GM12874 (cell line): ENCODE data around the gene GJC2.

Source experiments
- TF ChIP-seq, protein P1 (sequence below): IDR thresholded peaks from 2 replicates; pipeline ENCODE4 v1.5.1; 2011; ENCODE audit warnings: low read depth, mild to moderate bottlenecking, control low read depth, low read length, moderate library complexity; ENCODE audit not compliant: insufficient read depth

GJC2 gene

GRCh38 chr1:228162286-228163006 is 12.7 kb downstream of the GJC2 start:
- TF ChIP-seq, protein P1, sequence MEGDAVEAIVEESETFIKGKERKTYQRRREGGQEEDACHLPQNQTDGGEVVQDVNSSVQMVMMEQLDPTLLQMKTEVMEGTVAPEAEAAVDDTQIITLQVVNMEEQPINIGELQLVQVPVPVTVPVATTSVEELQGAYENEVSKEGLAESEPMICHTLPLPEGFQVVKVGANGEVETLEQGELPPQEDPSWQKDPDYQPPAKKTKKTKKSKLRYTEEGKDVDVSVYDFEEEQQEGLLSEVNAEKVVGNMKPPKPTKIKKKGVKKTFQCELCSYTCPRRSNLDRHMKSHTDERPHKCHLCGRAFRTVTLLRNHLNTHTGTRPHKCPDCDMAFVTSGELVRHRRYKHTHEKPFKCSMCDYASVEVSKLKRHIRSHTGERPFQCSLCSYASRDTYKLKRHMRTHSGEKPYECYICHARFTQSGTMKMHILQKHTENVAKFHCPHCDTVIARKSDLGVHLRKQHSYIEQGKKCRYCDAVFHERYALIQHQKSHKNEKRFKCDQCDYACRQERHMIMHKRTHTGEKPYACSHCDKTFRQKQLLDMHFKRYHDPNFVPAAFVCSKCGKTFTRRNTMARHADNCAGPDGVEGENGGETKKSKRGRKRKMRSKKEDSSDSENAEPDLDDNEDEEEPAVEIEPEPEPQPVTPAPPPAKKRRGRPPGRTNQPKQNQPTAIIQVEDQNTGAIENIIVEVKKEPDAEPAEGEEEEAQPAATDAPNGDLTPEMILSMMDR: no peak

DNA sequence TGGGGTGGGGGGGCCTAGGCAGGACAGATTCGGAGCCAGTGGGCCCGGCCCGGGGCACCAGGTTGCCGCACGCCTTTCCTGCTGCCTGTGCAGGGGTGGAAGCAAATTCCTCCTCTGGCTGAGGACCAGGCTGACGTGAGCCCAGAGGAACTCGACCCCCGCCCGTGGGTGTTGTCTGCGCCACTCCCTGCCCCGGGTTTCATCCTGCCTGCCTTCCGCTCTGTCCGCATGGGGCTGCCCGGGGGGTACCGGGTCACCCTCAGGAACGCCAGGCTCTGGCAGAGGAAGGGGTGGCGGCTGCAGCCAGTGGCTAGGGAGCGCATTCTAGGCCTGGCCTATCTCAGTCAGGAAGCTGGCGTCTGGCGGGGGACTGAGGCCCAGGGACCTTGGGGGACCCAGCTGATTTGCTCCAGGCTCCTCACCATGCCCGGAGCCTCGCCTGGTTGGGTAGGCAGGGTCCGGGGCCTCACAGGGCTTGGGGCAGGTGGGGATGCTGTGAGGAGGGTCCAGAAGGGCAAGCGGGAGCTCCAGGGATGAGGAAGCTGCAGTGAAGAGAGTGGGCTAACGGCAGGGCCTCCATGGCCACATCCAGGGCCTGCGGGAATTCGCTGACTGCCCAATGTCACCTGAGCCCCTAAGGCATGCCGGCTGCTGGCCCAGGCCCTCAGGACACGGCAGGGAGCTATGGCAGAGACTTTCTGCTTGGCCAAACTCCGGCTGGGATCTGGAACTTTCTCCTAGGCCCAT is 13.4 kb downstream of the GJC2 start:
- TF ChIP-seq, protein P1: no peak

- TF ChIP-seq, protein P1: no peak
Measured at GRCh38 chr1:228163776-228164519, 14.2 kb downstream of the GJC2 start.

GRCh38 chr1:228164561-228165371 is 15.0 kb downstream of the GJC2 start:
- TF ChIP-seq, protein P1: no peak

DNA sequence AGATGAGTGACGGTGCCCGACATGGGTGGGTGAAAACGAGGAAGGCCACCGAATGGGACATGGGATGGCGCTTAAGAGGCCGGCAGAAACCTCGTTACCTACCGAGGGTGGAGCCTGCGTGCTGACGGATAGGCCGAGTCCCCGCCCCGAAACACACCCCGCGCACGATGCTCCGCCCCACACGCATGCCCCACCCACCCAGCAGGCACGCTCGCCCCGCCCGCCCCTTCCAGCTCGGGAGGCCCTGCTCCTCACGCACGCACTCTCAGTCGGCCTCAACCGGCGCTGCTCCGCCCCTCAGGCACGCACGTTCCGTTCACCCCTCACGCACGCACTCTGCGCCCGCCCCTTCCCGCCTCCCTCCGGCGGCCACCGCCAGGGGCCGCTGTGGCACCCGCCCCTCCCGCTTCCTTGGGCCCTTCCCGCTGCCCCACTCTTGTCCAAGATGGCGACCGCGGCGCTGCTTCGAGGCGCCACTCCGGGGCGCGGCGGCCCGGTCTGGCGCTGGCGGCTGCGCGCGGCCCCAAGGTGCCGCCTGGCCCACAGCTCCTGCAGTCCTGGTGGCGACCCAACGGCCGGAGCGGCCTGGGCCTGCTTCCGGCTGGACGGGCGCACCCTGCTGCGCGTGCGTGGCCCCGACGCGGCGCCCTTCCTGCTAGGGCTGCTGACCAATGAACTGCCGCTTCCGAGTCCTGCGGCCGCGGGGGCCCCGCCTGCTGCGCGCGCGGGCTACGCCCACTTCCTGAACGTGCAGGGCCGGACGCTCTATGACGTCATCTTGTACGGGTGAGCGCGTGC is 15.8 kb downstream of the GJC2 start, which contains the start of gene IBA57:
TSS of gene IBA57 (plus strand) at position 433 of the 798 bp plus-strand sequence. CDS start at position 446, 13 bp downstream.
- TF ChIP-seq, protein P1: peak; percentile 99

DNA sequence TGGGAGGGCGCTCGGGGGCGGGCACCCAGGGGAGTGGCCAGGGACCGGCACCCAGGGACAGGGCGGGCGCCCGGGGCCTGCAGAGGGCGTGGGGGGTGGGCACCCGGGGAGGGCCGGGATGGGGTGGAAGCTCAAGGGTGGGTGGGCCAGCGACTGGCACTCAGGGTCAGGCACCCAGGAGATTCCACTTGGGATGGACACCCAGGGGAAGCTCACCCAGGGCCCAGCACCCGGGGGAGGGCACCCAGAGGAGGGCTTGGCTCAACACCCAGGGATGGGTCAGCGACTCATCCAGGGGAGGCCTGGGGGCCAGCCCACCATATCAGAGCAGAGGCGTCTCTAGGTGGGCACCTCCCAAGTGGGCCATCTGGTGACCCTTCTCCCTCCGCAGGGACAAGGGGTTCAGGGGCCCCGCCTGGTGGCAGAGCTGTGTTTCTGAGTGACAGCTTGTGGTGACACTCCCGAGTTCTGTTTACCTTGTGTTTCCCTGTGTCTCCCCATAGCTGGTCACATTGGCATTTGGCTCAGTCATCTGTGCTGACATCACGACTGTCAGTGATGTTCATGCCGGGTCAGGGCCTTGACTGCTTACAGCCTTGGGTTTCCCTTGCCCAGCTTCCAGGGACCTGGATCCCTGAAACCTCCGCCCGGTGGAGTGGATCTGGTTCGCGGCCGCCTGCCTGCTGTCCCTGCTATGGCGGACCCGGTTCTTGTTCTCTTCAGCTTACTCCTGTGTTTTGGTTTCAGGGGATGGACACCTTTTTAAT is 16.6 kb downstream of the GJC2 start:
- TF ChIP-seq, protein P1: peak; percentile 57
